CD4-positive, alpha-beta T cell treated with Interleukin-12 subunit alpha and Interleukin-12 subunit beta, for 1 hour (primary cell): ENCODE data around the gene GALNT10.
"Not testable (repeated sequence)": the region's sequence is repeated elsewhere in the genome, so short reads cannot be mapped to it uniquely, and the experiment has no call there.

Experiments
- DNase-seq: peaks from one replicate; pipeline ENCODE4 v3.0.0-alpha.2; 2020

GALNT10 gene

GRCh38 chr5:154190595-154191304, at the start of gene GALNT10:
Gene GALNT10 (plus strand): TSS chr5:154190733. CDS start chr5:154190867, 134 bp downstream.
- DNase-seq, result peak; percentile 77

GRCh38 chr5:154141745-154142221, 48.8 kb upstream of the GALNT10 start:
- no peak for DNase-seq

GRCh38 chr5:154143211-154143641, 47.3 kb upstream of the GALNT10 start:
- DNase-seq, result no peak

- DNase-seq, result no peak
Measured at GRCh38 chr5:154145268-154145667, 45.3 kb upstream of the GALNT10 start.

GRCh38 chr5:154146409-154146808, 44.1 kb upstream of the GALNT10 start:
- DNase-seq, result no peak

- DNase-seq, result no peak
Measured at GRCh38 chr5:154147666-154148065, 42.9 kb upstream of the GALNT10 start.

GRCh38 chr5:154150471-154150870, 40.1 kb upstream of the GALNT10 start:
- not testable (repeated sequence) for DNase-seq

- peak; percentile 6 for DNase-seq
Measured at GRCh38 chr5:154157483-154158378, 32.8 kb upstream of the GALNT10 start.

- DNase-seq, result no peak
Measured at GRCh38 chr5:154158379-154158737, 32.2 kb upstream of the GALNT10 start.

- no peak for DNase-seq
Measured at GRCh38 chr5:154159343-154159742, 31.2 kb upstream of the GALNT10 start.

- DNase-seq, result no peak
Measured at GRCh38 chr5:154162539-154163151, 27.9 kb upstream of the GALNT10 start.

- DNase-seq, result no peak
Measured at GRCh38 chr5:154163327-154164248, 26.9 kb upstream of the GALNT10 start.

GRCh38 chr5:154164249-154164581, 26.3 kb upstream of the GALNT10 start:
- no peak for DNase-seq

GRCh38 chr5:154165886-154166285, 24.6 kb upstream of the GALNT10 start:
- DNase-seq, result no peak

- no peak for DNase-seq
Measured at GRCh38 chr5:154166901-154167791, 23.4 kb upstream of the GALNT10 start.

GRCh38 chr5:154168395-154168794, 22.1 kb upstream of the GALNT10 start:
- no peak for DNase-seq

GRCh38 chr5:154172785-154173184, 17.7 kb upstream of the GALNT10 start:
- DNase-seq, result no peak

GRCh38 chr5:154174091-154174490, 16.4 kb upstream of the GALNT10 start:
- DNase-seq, result no peak

GRCh38 chr5:154176181-154176580, 14.4 kb upstream of the GALNT10 start:
- DNase-seq, result no peak

- DNase-seq, result no peak
Measured at GRCh38 chr5:154178661-154179060, 11.9 kb upstream of the GALNT10 start.
